Tongue (tissue), 2 donors: ENCODE results near the gene GON4L. TPM values are rescaled to one million over a fixed set of nuclear protein-coding genes. Genes with fewer than 3 reads are reported as not detected.
"Not testable (repeated sequence)": the region's sequence is repeated elsewhere in the genome, so short reads cannot be mapped to it uniquely, and the experiment has no call there.

ENCODE experiments used
- DNase-seq: peaks from one replicate; pipeline ENCODE4 v3.0.0-alpha.2; 2015
- total RNA-seq: library from RNA; depleted of rRNA; stranded (reverse); fragments of >200 nt; gene quantifications from one replicate; pipeline ENCODE4 v1.2.3, GENCODE V29; 2014

The GON4L gene
- total RNA-seq, 1 donor from 2014 or later = 41.3 TPM

GRCh38 chr1:155871390-155871789 lies 14.4 kb upstream of the GON4L start:
- DNase-seq = peak; percentile 95

- no peak for DNase-seq
Measured at GRCh38 chr1:155867766-155868165, 10.8 kb upstream of the GON4L start.

- no peak for DNase-seq
Measured at GRCh38 chr1:155864393-155864792, 7.4 kb upstream of the GON4L start.

DNA sequence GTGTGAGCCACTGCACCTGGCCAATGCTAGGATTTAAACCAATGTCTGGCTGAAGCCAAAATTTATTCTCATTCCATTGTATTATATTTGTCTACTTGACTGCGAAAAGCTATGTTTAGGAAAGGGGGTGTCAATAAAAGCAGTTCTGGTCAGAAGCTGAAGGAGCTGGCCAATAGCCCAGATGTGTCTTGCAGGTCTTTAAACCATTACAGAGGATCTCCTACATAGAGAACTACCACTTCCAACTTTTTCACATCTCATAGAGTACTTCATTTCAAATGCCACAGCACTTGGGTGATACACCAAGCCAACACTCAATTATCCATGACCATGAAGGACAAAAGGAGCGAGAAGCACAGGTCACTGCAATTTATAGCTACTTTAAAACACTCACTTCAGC lies 4.9 kb upstream of the GON4L start:
- DNase-seq = no peak

GRCh38 chr1:155860970-155861510 lies 4.0 kb upstream of the GON4L start:
- no peak for DNase-seq

DNA sequence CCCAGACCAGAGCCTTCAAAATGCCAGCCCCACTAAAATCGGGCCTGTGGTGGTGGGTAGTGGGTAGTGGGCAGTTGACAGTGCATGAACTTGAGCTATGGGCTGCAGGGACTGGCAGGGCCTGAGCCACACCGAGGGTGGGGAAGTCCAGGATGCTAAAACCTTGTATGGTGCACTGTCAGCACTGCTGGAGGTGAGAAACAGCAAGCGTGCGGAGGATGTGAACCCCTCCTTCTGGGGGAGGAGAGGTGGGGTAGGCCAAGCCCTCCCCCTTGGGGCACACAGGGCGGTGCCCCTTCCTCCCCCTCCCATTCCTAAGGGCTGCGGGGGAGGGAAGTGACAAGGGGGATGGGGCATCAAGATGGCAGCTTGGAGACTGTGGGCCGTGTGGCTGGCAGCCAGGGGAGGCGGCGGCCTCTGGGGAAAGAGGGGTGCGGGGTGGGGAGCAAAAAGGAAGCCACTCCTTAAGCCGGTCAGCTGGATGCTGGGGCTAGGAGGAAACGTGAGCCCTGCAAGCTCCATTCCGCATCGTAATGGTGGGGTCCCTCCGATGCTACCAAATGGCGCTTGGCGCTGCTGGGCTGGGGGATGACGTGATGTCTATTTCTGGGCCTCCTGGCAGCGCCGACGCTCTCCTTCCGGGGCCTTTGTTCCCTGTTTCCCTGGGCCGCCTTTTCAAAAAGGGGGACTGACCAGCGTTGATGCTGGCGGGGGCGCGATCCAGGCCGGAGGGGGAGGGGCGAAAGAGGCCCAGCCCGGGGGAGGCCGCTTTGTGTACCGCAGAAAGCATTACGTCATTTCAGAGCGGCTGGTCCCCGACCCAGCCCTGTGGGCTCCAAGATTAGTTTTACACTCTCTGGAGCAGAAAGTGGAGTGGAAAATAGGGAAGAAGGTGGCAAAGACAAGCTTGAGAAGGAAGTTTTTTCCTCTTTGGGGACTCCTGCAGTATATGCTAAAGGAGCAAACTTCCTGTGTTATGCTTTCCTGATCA lies 3.2 kb upstream of the GON4L start:
- peak; percentile 95 for DNase-seq

DNA sequence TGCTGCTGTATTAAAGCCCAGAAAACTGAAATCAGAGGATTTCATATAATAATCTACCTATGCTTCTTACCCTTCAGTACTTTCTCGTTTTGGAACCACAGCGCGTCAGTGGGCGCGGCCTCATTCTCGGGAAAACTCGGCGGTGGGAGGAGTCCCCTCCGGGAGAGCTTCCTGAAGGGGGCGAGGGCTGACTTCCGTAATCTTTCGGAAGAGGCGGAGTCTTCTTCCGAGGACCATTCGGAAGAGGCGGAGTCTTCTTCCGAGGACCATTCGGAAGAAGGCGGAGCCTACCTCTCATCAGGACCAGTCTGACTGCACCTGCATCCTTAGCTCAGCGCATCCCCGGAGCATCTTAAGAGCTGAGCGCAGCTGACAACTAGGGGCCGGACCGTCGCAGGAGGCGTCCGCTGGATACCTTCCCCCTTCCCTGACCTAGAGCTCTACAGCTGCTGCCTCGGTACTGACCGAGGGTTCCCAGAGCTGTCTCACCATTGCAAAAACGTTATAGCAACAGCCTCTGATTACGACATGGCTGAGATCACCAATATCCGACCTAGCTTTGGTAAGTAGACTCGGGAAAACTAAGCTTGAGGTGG lies 2.3 kb upstream of the GON4L start, which contains the start of gene SYT11:
SYT11 (plus strand) TSS at position 334 of the 596 bp plus-strand sequence; CDS start at position 529, 195 bp downstream.
- DNase-seq = peak; percentile 98

- no peak for DNase-seq
Measured at GRCh38 chr1:155858800-155859233, 1.8 kb upstream of the GON4L start.

GRCh38 chr1:155856257-155856974 lies 598 bp downstream of the GON4L start:
- DNase-seq = no peak

DNA sequence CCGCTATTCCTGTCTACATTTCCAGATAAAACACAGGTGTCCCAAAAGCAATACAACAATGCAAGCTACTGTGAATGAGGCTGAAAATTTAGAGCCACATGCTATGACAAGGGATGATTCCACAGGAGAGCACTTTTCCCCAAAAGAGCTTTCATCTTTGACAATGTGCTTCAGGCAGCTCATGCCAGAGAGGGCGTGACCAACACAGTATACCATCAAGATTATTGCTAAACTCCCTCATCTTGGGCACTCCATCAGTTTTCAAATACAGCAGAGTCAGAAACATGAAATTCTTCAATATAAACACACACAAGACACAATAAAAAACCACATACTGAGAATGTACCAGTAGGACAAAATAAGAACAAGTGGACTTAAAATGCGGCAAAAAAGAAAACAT lies 6.7 kb downstream of the GON4L start:
- DNase-seq = no peak

DNA sequence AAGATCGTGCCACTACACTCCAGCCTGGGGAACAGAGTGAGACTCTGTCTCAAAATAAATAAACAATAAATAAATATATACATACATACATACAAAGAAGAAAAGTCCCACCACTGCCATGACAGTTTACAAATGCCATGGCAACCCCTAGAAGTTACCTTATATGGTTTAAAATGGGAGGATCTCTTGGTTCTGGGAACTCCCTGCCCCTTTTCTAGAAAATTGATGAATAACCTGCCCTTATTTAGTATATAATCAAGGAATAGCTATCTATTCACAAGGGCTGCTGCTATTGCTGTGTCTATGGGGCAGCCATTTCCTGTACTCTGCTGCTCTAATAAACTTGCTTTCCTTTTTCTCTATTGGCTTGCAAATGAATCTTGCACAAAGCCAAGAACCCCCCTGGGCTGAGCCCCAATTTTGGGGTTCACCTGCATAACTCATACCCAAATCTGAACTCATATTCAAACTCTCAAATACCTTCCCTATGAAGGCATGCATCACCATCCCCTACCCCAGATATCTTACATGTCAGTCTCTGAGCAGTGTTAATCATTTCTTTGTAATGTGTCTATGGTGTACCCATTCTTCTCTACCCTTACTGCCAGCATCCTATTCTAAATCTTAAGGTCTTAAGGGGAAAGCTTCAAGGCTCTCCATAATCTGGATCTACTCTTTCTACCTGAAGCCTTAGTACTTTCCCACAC lies 9.0 kb downstream of the GON4L start:
- no peak for DNase-seq

DNA sequence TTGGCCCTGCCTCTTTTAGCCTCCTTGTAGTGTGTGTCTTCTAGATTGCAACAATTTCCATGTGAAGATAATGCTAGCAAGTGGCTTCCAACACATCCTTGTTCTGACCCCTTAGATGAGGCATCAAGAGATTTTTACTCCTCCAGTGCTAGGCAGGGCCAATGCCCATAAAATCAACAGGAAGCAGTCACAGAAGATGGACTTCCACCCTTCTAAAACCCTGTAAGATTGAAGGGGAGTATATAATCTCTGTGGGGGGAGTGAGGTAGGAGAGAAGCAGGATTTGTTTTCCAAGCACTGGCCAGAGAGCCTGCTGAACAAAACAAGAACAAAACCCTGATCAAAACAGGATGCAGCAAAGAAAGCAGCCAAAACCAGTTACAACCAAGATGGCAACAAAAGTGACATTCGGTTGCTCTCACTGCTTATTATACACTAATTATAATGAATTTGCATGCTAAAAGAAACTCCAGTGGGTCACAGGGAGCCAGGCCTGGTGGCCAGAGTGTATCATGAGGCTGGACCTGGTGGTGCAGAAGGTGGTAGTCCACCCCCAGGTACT lies 12.1 kb downstream of the GON4L start:
- DNase-seq = no peak

GRCh38 chr1:155840386-155840785 lies 16.6 kb downstream of the GON4L start:
- DNase-seq = no peak

DNA sequence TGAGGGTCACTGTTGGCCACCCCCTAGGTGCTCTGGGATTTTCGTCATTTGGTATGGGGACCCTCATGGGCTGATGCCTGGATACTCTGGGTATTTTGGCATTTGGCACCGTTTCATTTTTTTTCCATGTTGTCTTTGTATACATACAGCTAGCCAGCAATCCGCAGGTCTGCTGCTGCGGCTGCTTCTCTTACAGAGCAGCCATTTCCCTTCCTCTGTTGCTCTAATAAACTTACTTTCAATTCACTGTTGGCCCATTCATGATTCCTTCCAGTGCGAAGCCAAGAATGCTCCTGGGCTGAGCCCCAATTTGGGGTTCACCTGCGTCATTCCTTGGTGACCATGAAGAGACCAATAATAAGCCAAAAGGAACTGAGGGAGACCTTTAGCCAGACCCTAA lies 21.5 kb downstream of the GON4L start:
- DNase-seq = no peak

DNA sequence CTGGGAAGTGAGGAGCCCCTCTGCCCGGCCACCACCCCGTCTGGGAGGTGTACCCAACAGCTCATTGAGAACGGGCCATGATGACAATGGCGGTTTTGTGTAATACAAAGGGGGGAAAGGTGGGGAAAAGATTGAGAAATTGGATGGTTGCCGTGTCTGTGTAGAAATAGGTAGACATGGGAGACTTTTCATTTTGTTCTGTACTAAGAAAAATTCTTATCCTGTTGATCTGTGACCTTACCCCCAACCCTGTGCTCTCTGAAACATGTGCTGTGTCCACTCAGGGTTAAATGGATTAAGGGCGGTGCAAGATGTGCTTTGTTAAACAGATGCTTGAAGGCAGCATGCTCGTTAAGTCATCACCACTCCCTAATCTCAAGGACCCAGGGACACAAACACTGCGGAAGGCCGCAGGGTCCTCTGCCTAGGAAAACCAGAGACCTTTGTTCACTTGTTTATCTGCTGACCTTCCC lies 22.1 kb downstream of the GON4L start:
- not testable (repeated sequence) for DNase-seq

GRCh38 chr1:155834296-155834926 lies 22.6 kb downstream of the GON4L start:
- no peak for DNase-seq

- DNase-seq = no peak
Measured at GRCh38 chr1:155833665-155834295, 23.2 kb downstream of the GON4L start.

- DNase-seq = no peak
Measured at GRCh38 chr1:155831279-155831976, 25.6 kb downstream of the GON4L start.

DNA sequence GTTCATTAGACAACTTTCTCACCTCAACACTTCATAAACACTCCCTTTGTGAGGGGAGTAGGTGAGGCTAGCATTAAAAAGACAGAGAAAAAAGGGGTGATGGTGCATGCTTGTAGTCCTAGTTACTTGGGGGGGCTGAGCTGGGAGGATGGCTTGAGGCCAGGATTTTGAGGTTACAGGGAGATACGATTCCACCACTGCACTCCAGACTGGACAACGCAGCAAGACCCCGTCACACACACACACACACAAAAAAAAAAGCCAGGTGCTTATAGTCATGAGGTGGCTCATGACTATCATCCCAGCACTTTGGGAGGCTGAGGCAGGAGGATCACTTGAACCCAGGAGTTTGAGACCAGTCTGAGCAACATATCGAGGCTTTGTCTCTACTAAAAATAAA lies 29.6 kb downstream of the GON4L start:
- no peak for DNase-seq

DNA sequence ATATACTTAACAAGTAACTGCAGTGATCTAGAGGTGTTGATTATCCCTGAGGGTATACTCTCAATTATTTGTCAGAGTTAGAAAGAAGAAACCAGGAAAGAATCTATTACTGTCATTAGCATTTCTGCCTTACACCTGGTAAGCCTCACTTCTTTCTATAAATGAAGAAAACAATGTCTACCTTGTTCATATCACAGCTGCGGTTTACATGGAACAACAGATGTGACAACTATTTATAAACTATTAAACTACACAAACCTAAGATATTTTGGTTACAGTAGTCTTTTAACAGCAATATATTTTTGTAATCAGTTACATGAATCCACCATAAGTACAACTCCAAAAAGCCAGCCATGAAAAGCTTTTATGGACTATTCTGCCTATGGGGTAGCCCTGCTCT lies 40.7 kb downstream of the GON4L start:
- DNase-seq = no peak
